Stomach smooth muscle (tissue), 2 donors: Measurements from ENCODE around the gene KIF12.

ENCODE experiments used
- H3K27ac ChIP-seq: one replicate; pipeline ENCODE4 v1.7.0; 2013; ENCODE audit warnings: mild to moderate bottlenecking, low read length, inconsistent platforms
- H3K27me3 ChIP-seq, 2 donors: one replicate each; pipeline ENCODE4 v1.7.0; 2013; ENCODE audit warnings: low read length in 2 of 2; ENCODE audit not compliant: insufficient read depth in 2 of 2, control insufficient read depth in 1 of 2
- H3K36me3 ChIP-seq, 2 donors: one replicate each; pipeline ENCODE4 v1.7.0; 2013; ENCODE audit warnings: low read length in 2 of 2; ENCODE audit not compliant: control insufficient read depth in 2 of 2, insufficient read depth in 2 of 2
- H3K4me1 ChIP-seq: one replicate; pipeline ENCODE4 v1.7.0; 2013; ENCODE audit warnings: low read length; ENCODE audit not compliant: control insufficient read depth, insufficient read depth
- H3K4me3 ChIP-seq, 2 donors: one replicate each; pipeline ENCODE4 v1.7.0; 2013; ENCODE audit warnings: low read length in 2 of 2
- H3K9ac ChIP-seq, 2 donors: one replicate each; pipeline ENCODE4 v1.7.0; 2013; ENCODE audit warnings: low read length in 2 of 2, mild to moderate bottlenecking in 1 of 2
- H3K9me3 ChIP-seq, 2 donors: one replicate each; pipeline ENCODE4 v1.7.0; 2013; ENCODE audit warnings: low read length in 2 of 2; ENCODE audit not compliant: control insufficient read depth in 2 of 2
- donor health status: healthy.
- donor health status: Pancreatic carcinoma.

KIF12 gene

DNA sequence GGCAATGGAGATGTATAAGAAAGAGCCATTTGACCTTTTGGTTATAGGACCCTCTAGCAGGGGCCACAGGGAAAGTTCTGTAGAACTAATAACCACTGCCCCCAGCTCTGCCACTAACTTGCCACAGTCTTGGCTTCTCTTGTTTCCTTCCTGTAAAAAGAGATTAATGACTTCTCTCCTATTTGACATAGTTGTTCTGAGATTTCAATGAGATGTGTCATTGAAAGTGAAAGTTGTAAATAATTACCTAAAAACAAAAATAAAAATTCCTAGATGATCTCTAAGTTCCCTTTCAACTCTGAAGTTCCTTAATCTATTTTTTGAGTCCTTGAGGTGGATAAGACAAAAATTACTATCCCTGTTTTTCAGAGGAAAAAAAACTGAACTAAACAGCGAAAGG lies 1.4 kb upstream of the KIF12 start:
- Histone ChIP-seq H3K36me3 (no peaks in the 10 kb centered on the region), H3K27ac (no peak overlapping the region), H3K4me3 (no peak overlapping the region), H3K4me1 (peaks cover 11% of the 10 kb centered on the region), H3K27me3 (peaks cover 9 to 26% of the 10 kb centered on the region in 2 donors), H3K9ac (no peak overlapping the region), H3K9me3 (peaks cover 0 to 6% of the 10 kb centered on the region in 2 donors)

- H3K4me1 ChIP-seq = peaks cover 11% of the 10 kb centered on the region
- H3K9me3 ChIP-seq = peaks cover 0 to 6% of the 10 kb centered on the region in 2 donors
- H3K9ac ChIP-seq = no peak overlapping the region
- peaks cover 9 to 26% of the 10 kb centered on the region in 2 donors for H3K27me3 ChIP-seq
- no peaks in the 10 kb centered on the region for H3K36me3 ChIP-seq
- no peak overlapping the region for H3K27ac ChIP-seq
- H3K4me3 ChIP-seq = no peak overlapping the region
Observed at GRCh38 chr9:114099669-114100270, 678 bp upstream of the KIF12 start.

GRCh38 chr9:114098021-114098935 lies 814 bp downstream of the KIF12 start:
- H3K4me3 ChIP-seq = peak overlapping the region in 1 of 2 donors; percentile 58
- H3K9ac ChIP-seq = no peak overlapping the region
- no peaks in the 10 kb centered on the region for H3K36me3 ChIP-seq
- H3K27me3 ChIP-seq = peaks cover 9 to 26% of the 10 kb centered on the region in 2 donors
- H3K27ac ChIP-seq = no peak overlapping the region
- peaks cover 0 to 6% of the 10 kb centered on the region in 2 donors for H3K9me3 ChIP-seq
- peaks cover 11% of the 10 kb centered on the region for H3K4me1 ChIP-seq

DNA sequence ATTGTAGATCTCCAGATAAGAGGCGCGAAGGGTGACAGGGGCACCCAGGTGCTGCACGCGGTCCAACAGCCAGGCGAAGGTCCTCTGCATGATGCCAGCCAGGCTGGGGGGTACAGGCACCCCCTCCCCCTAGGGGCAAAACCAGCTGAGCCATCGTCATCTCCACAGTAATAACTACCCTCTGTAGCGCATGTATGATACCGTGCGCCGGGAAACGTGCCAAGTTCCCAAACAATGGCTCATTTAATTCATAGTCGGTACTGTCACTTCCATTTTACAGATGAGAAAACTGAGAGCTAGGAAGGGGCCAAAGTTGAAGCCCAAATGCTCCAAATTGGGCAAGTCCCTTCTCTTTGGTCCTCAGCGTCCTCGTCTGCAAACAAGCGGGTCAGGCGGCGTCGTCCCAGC lies 1.5 kb downstream of the KIF12 start:
- Histone ChIP-seq H3K4me1 (peaks cover 11% of the 10 kb centered on the region), H3K27me3 (peaks cover 10 to 26% of the 10 kb centered on the region in 2 donors), H3K9me3 (peaks cover 0 to 6% of the 10 kb centered on the region in 2 donors), H3K9ac (no peak overlapping the region), H3K36me3 (no peaks in the 10 kb centered on the region), H3K4me3 (peak overlapping the region; percentile 4 to 58), H3K27ac (no peak overlapping the region)

DNA sequence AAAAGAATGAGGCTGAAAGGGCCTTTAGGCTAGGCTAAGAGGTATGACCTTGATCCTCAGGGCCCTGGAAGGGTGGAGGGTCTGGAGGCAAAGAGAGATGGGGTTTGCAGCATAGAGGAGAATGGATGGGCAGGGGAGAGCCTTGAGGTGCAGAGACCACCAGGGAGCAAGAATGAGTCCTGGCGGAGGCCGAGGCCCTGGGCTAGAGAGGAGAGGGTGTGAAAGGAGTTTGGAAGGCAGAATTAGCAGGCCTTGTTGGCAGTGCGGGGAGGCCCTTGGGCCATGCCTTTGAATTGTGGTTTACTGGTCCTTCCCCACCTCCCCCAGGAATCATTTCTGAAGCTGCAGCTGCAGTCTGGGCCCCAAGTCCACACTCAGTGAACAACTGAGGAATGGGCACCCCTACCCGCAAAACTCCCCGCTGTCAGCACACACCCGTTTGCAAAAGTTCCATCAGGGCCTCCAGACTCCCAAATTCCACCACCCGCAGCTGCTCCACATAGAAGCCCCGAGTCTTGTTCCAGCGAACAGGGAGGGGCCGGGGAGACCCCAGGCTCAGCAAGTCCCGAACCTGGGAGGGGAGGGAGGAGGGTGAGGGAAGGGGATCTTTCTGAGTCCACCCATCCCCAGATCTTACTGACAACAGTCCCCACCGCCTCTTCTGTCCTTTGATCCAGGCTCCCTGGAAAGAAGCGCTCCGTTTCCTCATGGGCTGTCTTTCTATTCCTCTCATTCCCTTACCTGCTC lies 2.1 kb downstream of the KIF12 start:
- H3K27ac ChIP-seq = no peak overlapping the region
- peaks cover 11% of the 10 kb centered on the region for H3K4me1 ChIP-seq
- H3K9ac ChIP-seq = no peak overlapping the region
- peaks cover 12 to 26% of the 10 kb centered on the region in 2 donors for H3K27me3 ChIP-seq
- peak overlapping the region in 1 of 2 donors; percentile 58 for H3K4me3 ChIP-seq
- no peaks in the 10 kb centered on the region for H3K36me3 ChIP-seq
- peaks cover 0 to 6% of the 10 kb centered on the region in 2 donors for H3K9me3 ChIP-seq

DNA sequence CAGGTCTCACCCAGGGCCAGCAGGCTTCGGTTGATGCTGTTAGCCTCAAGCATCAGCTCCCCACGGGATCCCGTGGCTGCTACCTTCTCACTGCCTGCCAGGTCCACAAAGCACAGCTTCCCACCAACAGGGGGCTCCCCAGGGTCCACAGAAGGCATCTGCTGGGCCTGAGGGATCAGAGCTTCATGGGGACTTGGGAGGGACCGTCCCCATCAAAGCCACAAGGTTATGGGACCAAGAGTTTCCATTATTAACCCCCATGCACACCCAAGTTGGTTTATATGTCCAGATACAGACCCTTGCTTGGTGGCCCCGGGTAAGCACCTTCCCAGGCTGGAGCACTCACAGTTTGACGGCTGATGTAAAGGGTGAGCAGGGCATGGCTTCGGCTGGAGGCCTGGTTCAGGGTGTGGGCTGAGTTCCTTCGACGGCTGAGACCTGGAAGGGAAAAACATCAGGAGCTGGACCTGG lies 3.0 kb downstream of the KIF12 start:
- Histone ChIP-seq H3K4me1 (peaks cover 11% of the 10 kb centered on the region), H3K4me3 (no peak overlapping the region), H3K9ac (no peak overlapping the region)

DNA sequence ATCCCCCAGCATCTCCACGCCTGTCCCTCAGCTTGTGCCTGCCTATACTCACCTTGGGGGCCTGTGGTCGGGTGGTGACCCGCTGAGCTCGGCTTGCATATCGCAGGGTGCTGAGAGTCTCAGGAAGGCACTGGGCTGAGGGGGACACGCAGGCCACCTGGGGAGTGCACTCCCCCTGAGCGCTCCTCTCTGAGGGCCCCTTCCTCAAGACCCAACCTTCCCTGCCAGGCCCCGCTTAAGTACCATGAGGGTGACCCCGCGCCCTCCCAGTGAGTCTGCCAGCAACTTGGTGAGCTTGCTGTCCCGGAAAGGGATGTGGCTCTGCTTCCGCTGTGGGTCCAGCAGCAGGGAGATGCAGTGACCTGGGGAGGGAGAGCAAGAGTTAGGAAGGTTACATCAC lies 4.1 kb downstream of the KIF12 start:
- Histone ChIP-seq H3K9ac (no peak overlapping the region), H3K27ac (no peak overlapping the region), H3K9me3 (no peaks in the 10 kb centered on the region), H3K36me3 (no peaks in the 10 kb centered on the region), H3K27me3 (peaks cover 10 to 26% of the 10 kb centered on the region in 2 donors), H3K4me1 (peaks cover 11% of the 10 kb centered on the region), H3K4me3 (no peak overlapping the region)

More for the DNA sequence above, 3.0 kb downstream of the KIF12 start:
- Histone ChIP-seq H3K36me3 (no peaks in the 10 kb centered on the region), H3K27me3 (peaks cover 12 to 26% of the 10 kb centered on the region in 2 donors), H3K27ac (no peak overlapping the region), H3K9me3 (no peaks in the 10 kb centered on the region)

- H3K9me3 ChIP-seq = no peaks in the 10 kb centered on the region
- peaks cover 9 to 15% of the 10 kb centered on the region in 2 donors for H3K27me3 ChIP-seq
- no peak overlapping the region for H3K4me3 ChIP-seq
- H3K27ac ChIP-seq = no peak overlapping the region
- H3K9ac ChIP-seq = no peak overlapping the region
- peaks cover 8% of the 10 kb centered on the region for H3K4me1 ChIP-seq
- no peaks in the 10 kb centered on the region for H3K36me3 ChIP-seq
Observed at GRCh38 chr9:114093761-114094505, 5.2 kb downstream of the KIF12 start.

GRCh38 chr9:114093031-114093471 lies 6.0 kb downstream of the KIF12 start:
- Histone ChIP-seq H3K9ac (no peak overlapping the region), H3K36me3 (no peaks in the 10 kb centered on the region), H3K4me3 (no peak overlapping the region), H3K27me3 (peaks cover 7 to 12% of the 10 kb centered on the region in 2 donors), H3K9me3 (no peaks in the 10 kb centered on the region), H3K4me1 (peaks cover 4% of the 10 kb centered on the region), H3K27ac (no peak overlapping the region)

- no peak overlapping the region for H3K4me3 ChIP-seq
Observed at GRCh38 chr9:114092336-114092735, 6.8 kb downstream of the KIF12 start.

More at GRCh38 chr9:114092336-114092735, 6.8 kb downstream of the KIF12 start:
- no peak overlapping the region for H3K27ac ChIP-seq
- no peaks in the 10 kb centered on the region for H3K9me3 ChIP-seq
- no peak overlapping the region for H3K9ac ChIP-seq
- no peaks in the 10 kb centered on the region for H3K36me3 ChIP-seq
- H3K4me1 ChIP-seq = no peaks in the 10 kb centered on the region
- H3K27me3 ChIP-seq = peaks cover 2 to 5% of the 10 kb centered on the region in 2 donors
